Pancreas (tissue), 10 donors: ENCODE measurements around the gene SH3TC1. TPM values are rescaled to one million over a fixed set of nuclear protein-coding genes. Genes with fewer than 3 reads are reported as not detected.
A peak's percentile ranks its signal among the peaks of the same experiment; 100 is the strongest.

Experiments used
- ATAC-seq, 4 donors: fragments of 200-7000 bp; cut with Tn5 transposase; one replicate each; pipeline versions ENCODE4 v1.8.0 to v1.9.1; 2020; ENCODE audit warnings: mild to moderate bottlenecking in 4 of 4, moderate library complexity in 4 of 4
- DNase-seq, 6 donors: peaks; one replicate each; pipeline ENCODE4 v3.0.0-alpha.2; 2020
- FAIRE-seq: peaks from 2 replicates; lab custom pipeline; 2012; peaks lifted over from hg19 to GRCh38; lab: Jason Lieb, UNC
- H3K27ac ChIP-seq, 4 donors: fragments of 200-600 bp; sonication (generic); 1 replicate in 3 of 4; 2 replicates in 1 of 4; pipeline versions ENCODE4 v1.5.0 to v1.8.0; 2020
- H3K27me3 ChIP-seq, 4 donors: fragments of 200-600 bp; one replicate each; pipeline ENCODE4 v1.8.0; 2021
- H3K36me3 ChIP-seq, 3 donors: fragments of 200-600 bp; sonication (generic) in 1 of 3; one replicate each; pipeline versions ENCODE4 v1.5.0 to v1.8.0; 2020 to 2021
- H3K4me1 ChIP-seq, 3 donors: fragments of 200-600 bp; one replicate each; pipeline ENCODE4 v1.8.0; 2021
- H3K4me3 ChIP-seq, 4 donors: fragments of 200-600 bp; sonication (generic) in 2 of 4; one replicate each; pipeline versions ENCODE4 v1.5.0 to v1.8.0; 2020 to 2021
- H3K9me3 ChIP-seq, 4 donors: fragments of 200-600 bp; one replicate each; pipeline ENCODE4 v1.8.0; 2021
- WGBS, 2 donors: extraction: QIAGEN DNeasy Blood & Tissue Kit; methylation state at CpG; one replicate each; pipeline ENCODE4 v1.1.7; 2013; 5-methylcytosine and 5-hydroxymethylcytosine counted together
- intact Hi-C, 3 donors: fragments of 100-400 bp; cut with DNase I; formaldehyde crosslinking; loops; one replicate each; pipeline versions ENCODE4 v1.11.1 to v1.14.2; 2022
- polyA plus RNA-seq, 2 donors: library from polyadenylated mRNA; stranded (reverse); fragments of 200-250 nt; gene quantifications; one replicate each; pipeline ENCODE4 v1.2.3, GENCODE V29; 2013
- total RNA-seq, 6 donors: library from RNA; stranded (reverse); fragmentation: NEBNext Ultra II Directional in 4 of 6; extraction: Animal tissue kit (Norgen Biotek cat#: 25700) in 4 of 6; gene quantifications; one replicate each; pipeline versions ENCODE4 v1.2.1 to v1.2.4, GENCODE V29; 2021 to 2023
- TF ChIP-seq, protein P1 (sequence below), 4 donors: fragments of 200-600 bp; sonication (generic) in 3 of 4; IDR thresholded peaks; one replicate each; pipeline versions ENCODE4 v1.5.0 to v1.8.0; 2021; ENCODE audit warnings: antibody characterized with exemption in 4 of 4
- donor health status: healthy with polysubstance abuse.
- donor health status: DM: no; HTN: no; CAD: no; lungs with moderate emphysema.
- donor health status: DM: no; HTN: no; CAD: no.
- donor health status: control.
- donor health status: control.
- donor health status: Bipolar disorder and iron deficiency.
- donor health status: DM: yes; HTN: yes; CAD: no.
- donor health status: DM: no; HTN: no; CAD: no.
- donor health status: DM: no; HTN: no; CAD: no.
- donor health status: DM: yes; HTN: yes; CAD: no.

Gene SH3TC1
- total and polyA plus RNA-seq, 8 donors: 12.5 to 28.0 (median 19.6) TPM

DNA sequence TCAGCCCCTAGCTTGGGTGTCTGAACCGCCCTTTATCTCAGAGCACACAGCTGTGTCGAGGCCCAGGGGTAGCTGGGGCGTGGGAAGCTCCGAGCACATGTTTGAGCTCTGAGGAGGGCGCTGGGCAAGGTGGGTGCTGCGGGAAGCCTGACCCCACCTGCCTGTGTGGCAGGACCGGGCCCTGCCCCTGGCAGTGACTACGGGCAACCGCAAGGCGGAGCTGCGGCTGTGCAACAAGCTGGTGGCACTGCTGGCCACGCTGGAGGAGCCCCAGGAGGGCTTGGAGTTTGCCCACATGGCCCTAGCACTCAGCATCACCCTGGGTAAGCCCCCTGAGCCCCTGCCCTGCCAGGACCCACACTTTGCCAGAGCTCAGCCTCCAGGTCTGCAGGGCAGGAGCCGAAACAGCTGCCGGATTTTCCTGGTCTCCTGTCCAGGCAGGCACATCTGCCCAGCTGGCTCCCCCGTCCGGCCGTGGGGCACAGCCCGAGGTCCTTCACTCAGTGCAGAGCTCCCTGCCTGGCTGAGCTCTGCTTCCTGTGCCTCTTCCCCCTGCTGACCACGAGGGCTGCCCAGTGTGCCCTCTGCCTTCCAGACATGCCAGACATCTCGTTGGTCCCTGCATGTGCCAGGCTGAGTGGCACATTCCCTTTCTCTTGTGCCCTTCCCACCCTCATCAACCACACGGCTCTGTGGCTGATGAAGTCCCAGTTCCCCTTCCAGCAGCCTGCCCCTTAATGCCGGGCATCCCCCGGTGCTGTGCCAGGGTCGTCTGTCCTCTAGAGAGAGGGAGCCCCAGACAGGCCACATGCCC is 37.2 kb downstream of the SH3TC1 start:
- Histone ChIP-seq H3K36me3 (peaks cover 0 to 26% (median 8%) of the 10 kb centered on the region in 3 donors), H3K27ac (no peak overlapping the region), H3K4me3 (no peak overlapping the region), H3K4me1 (no peaks in the 10 kb centered on the region), H3K9me3 (no peaks in the 10 kb centered on the region), H3K27me3 (no peaks in the 10 kb centered on the region)
- FAIRE-seq (no peak), ATAC-seq (no peak), DNase-seq (peak in 1 of 6 donors; percentile 74)
- intact Hi-C loops: no loop called here
- TF ChIP-seq, protein P1, sequence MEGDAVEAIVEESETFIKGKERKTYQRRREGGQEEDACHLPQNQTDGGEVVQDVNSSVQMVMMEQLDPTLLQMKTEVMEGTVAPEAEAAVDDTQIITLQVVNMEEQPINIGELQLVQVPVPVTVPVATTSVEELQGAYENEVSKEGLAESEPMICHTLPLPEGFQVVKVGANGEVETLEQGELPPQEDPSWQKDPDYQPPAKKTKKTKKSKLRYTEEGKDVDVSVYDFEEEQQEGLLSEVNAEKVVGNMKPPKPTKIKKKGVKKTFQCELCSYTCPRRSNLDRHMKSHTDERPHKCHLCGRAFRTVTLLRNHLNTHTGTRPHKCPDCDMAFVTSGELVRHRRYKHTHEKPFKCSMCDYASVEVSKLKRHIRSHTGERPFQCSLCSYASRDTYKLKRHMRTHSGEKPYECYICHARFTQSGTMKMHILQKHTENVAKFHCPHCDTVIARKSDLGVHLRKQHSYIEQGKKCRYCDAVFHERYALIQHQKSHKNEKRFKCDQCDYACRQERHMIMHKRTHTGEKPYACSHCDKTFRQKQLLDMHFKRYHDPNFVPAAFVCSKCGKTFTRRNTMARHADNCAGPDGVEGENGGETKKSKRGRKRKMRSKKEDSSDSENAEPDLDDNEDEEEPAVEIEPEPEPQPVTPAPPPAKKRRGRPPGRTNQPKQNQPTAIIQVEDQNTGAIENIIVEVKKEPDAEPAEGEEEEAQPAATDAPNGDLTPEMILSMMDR (IDR thresholded peaks at IDR 0.05): no peak
- 88 to 93% methylated on average over 24 of the region's 24 CpGs for WGBS, 2 donors

DNA sequence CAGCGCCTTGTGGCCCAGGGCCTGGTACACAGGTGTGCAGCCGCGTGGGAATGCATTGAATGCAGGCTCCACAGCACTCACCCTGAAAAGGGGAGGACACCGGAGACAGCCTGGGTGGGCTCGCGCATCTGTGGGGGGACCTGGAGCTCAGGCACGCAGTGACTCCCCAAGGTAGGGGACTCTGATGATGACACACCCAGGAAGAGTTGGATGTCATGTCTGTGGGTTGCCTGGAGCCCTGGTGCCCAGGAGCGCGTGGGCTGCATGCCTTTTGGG is 37.8 kb downstream of the SH3TC1 start:
- Histone ChIP-seq H3K4me1 (no peaks in the 10 kb centered on the region), H3K27ac (no peak overlapping the region), H3K4me3 (no peak overlapping the region), H3K9me3 (no peaks in the 10 kb centered on the region), H3K27me3 (no peaks in the 10 kb centered on the region), H3K36me3 (peaks cover 0 to 26% (median 8%) of the 10 kb centered on the region in 3 donors)
- DNase-seq: peak in 1 of 6 donors; percentile 55
- TF ChIP-seq, protein P1 (IDR thresholded peaks at IDR 0.05): no peak
- no peak for FAIRE-seq
- no peak for ATAC-seq
- WGBS, 2 donors: 91 to 96% methylated on average over 9 of the region's 9 CpGs
- intact Hi-C loops: no loop called here

DNA sequence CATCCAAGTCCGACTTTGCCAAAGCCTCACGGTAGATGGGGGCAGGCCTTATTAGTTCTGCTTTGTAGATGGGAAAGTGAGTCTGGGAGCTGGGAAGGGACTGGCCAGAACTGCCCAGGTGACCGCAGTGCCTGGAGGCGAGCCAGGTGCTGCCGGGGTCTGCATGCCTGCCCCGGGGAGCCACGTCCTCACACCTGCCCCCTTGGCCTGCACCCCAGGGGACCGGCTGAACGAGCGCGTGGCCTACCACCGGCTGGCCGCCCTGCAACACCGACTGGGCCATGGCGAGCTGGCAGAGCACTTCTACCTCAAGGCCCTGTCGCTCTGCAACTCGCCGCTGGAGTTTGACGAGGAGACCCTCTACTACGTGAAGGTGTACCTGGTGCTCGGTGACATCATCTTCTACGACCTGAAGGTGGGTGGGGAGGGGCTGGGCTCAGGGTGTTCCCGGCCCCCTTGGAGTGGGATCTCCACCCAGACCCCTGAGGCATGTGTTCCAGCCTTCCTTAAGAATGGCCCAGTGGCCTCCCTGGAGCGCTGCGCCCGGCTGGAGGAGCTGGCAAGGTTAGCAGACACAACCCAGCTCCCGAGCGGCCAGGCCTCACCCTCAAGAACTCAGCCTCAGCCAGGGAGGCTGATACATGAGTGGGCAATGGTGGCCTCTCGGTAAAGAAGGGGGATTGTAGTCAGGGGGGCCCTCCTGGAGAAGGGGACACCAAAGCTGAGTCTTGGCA is 38.3 kb downstream of the SH3TC1 start:
- Histone ChIP-seq H3K27me3 (no peaks in the 10 kb centered on the region), H3K9me3 (no peaks in the 10 kb centered on the region), H3K27ac (no peak overlapping the region), H3K36me3 (peaks cover 0 to 26% (median 8%) of the 10 kb centered on the region in 3 donors), H3K4me3 (no peak overlapping the region), H3K4me1 (no peaks in the 10 kb centered on the region)
- TF ChIP-seq, protein P1 (IDR thresholded peaks at IDR 0.05): no peak
- DNase-seq (peak in 1 of 6 donors; percentile 69), FAIRE-seq (no peak), ATAC-seq (no peak)
- intact Hi-C loops: no loop called here
- WGBS, 2 donors: 91 to 93% methylated on average over 27 to 29 of the region's 29 CpGs

DNA sequence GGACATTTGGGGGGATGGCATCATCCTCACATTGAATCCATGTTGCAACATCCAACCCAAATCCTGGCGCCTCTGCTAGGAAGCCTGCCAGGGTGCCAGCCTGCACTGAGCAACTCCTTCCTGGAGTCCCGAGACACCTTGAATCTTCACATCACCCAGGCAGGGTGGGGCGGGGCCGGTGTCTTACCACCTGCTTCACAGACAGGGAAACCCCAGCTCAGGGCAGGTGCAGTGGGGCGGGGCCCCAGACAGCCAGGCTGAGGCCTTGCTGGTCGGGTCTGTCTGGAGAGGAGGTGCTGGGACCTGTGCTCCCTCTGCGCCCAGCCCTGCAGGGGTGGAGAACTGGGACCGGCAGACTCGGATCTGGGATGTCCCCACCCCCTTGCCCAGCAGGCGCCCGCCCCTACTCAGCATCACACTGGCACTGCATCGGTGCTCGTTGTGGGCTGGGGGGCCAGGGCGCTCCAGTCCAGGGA is 39.0 kb downstream of the SH3TC1 start:
- Histone ChIP-seq H3K4me3 (no peak overlapping the region), H3K4me1 (no peaks in the 10 kb centered on the region), H3K27ac (no peak overlapping the region), H3K27me3 (no peaks in the 10 kb centered on the region), H3K9me3 (no peaks in the 10 kb centered on the region), H3K36me3 (peaks cover 0 to 21% (median 8%) of the 10 kb centered on the region in 3 donors)
- DNase-seq (peak in 1 of 6 donors; percentile 76), ATAC-seq (peak in 1 of 4 donors; percentile 21), FAIRE-seq (no peak)
- TF ChIP-seq, protein P1 (IDR thresholded peaks at IDR 0.05): no peak
- 79 to 82% methylated on average over 14 of the region's 14 CpGs for WGBS, 2 donors
- intact Hi-C loops: no loop called here
